Heart left ventricle (tissue), 16 donors: Measurements from ENCODE around the gene SRSF11. TPM values are rescaled to one million over a fixed set of nuclear protein-coding genes. Genes with fewer than 3 reads are reported as not detected.
A peak's percentile ranks its signal among the peaks of the same experiment; 100 is the strongest.

Source experiments
- ATAC-seq, 4 donors: fragments of 200-7000 bp; cut with Tn5 transposase; one replicate each; pipeline ENCODE4 v1.9.1; 2020 to 2022; ENCODE audit warnings: moderate library complexity in 4 of 4, mild to moderate bottlenecking in 3 of 4, moderate number of reproducible peaks in 1 of 4
- DNase-seq, 5 donors: peaks; one replicate each; pipeline ENCODE4 v3.0.0-alpha.2; 2020
- H3K27ac ChIP-seq, 12 donors: fragments of 200-600 bp; sonication (generic) in 4 of 12; one replicate each; pipeline versions ENCODE4 v1.5.0 to v1.8.0; 2016 to 2022; ENCODE audit warnings: mild to moderate bottlenecking in 2 of 12
- H3K27me3 ChIP-seq, 9 donors: fragments of 200-600 bp; sonication (generic) in 2 of 9; one replicate each; pipeline versions ENCODE4 v1.5.1 to v1.8.0; 2016 to 2022; ENCODE audit warnings: mild to moderate bottlenecking in 3 of 9
- H3K36me3 ChIP-seq, 9 donors: fragments of 200-600 bp; sonication (generic) in 2 of 9; one replicate each; pipeline versions ENCODE4 v1.5.0 to v1.8.0; 2018 to 2022; ENCODE audit warnings: mild to moderate bottlenecking in 2 of 9
- H3K4me1 ChIP-seq, 12 donors: fragments of 200-600 bp; sonication (generic) in 4 of 12; one replicate each; pipeline versions ENCODE4 v1.5.0 to v1.8.0; 2016 to 2022; ENCODE audit warnings: mild to moderate bottlenecking in 3 of 12
- H3K4me3 ChIP-seq, 12 donors: fragments of 200-600 bp; sonication (generic) in 4 of 12; one replicate each; pipeline versions ENCODE4 v1.5.0 to v1.8.0; 2017 to 2022; ENCODE audit warnings: mild to moderate bottlenecking in 9 of 12, moderate library complexity in 4 of 12
- H3K9me3 ChIP-seq, 12 donors: fragments of 200-600 bp; sonication (generic) in 4 of 12; one replicate each; pipeline versions ENCODE4 v1.5.0 to v1.8.0; 2016 to 2022; ENCODE audit warnings: mild to moderate bottlenecking in 1 of 12
- POLR2A ChIP-seq, 2 donors: fragments of 450-650 bp; IDR thresholded peaks; one replicate each; pipeline ENCODE4 v1.6.1; 2017; ENCODE audit warnings: antibody characterized with exemption in 2 of 2, mild to moderate bottlenecking in 2 of 2, moderate library complexity in 2 of 2
- WGBS, 4 donors: extraction: QIAGEN DNeasy Blood & Tissue Kit in 2 of 4; methylation state at CpG; one replicate each; pipeline versions ENCODE4 v1.1.5 to v1.1.7; 2013 to 2018; 5-methylcytosine and 5-hydroxymethylcytosine counted together
- intact Hi-C, 10 donors: fragments of 100-400 bp; cut with DNase I; formaldehyde crosslinking; loops; one replicate each; pipeline versions ENCODE4 v1.11.1 to v1.14.2; 2022
- polyA plus RNA-seq, 2 donors: library from polyadenylated mRNA; stranded (reverse); fragments of 200-250 nt; gene quantifications; one replicate each; pipeline ENCODE4 v1.2.3, GENCODE V29; 2013
- total RNA-seq, 9 donors: library from RNA; depleted of rRNA in 2 of 9; stranded (reverse); fragments of >200 nt in 2 of 9; fragmentation: NEBNext Ultra II Directional in 3 of 9; extraction: Animal tissue kit (Norgen Biotek cat#: 25700) in 3 of 9; gene quantifications; one replicate each; pipeline versions ENCODE4 v1.1.0 to v1.2.4, GENCODE V29; 2016 to 2023
- TF ChIP-seq, protein P1 (sequence below), 12 donors: fragments of 200-600 bp; sonication (generic) in 4 of 12; IDR thresholded peaks; one replicate each; pipeline versions ENCODE4 v1.5.0 to v1.8.0; 2018 to 2022; ENCODE audit warnings: antibody characterized with exemption in 12 of 12, mild to moderate bottlenecking in 5 of 12
- donor health status: ischemic (EF 13 %, LVEDD 7.1; RV severe dilation, severe dysfunction).
- donor health status: healthy with polysubstance abuse.
- donor health status: DM: no; HTN: yes; CAD: no.
- donor health status: DM: no; HTN: no; CAD: no.
- donor health status: ischemic (EF 25% LVEDD 6.9; RV normal size, moderate dysfunction).
- donor health status: ischemic (EF 25% LVEDD 5.7; RV mildly dilated, moderate dysfunction).
- donor health status: healthy.
- donor health status: DM: yes; HTN: yes; CAD: no.
- donor health status: ischemic (EF 35%, LVEDD 5.7; RV mildly dilated, moderate dysfunction).
- donor health status: nonischemic (EF 11% LVEDD 7.7; RV severe dilation, severe dysfunction).
- donor health status: DM: yes; HTN: yes; CAD: no.
- donor health status: PGD.
- donor health status: ischemic (EF 29% LVEDD 5.4; RV normal size, mild dysfunction).
- donor health status: nonischemic (EF 23%, LVEDD 6.1; RV moderate dilation, normal function).

Gene SRSF11
- total and polyA plus RNA-seq, 11 donors = 27.9 to 73.2 (median 53.6) TPM

DNA sequence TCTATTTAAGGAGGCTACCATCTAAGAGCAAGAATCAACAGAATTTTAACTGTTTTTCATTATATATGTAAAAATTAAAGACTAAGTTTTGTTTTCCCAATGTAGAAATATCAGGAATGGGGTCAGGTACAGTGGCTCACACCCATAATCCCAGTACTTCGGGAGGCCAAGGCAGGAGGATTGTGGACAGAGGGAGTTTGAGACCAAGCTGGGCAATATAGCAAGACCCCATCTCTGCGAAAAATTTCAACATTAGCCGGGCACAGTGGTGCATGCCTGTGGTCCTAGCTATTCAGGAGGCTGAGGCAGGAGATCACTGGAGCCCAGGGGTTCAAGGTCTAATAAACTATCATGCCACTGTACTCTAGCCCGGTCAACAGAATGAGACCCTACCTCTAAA, 21.1 kb upstream of the SRSF11 start:
- Histone ChIP-seq H3K9me3 (no peaks in the 10 kb centered on the region), H3K27ac (no peak overlapping the region), H3K4me1 (peaks cover 0 to 24% (median 12%) of the 10 kb centered on the region in 12 donors), H3K27me3 (no peaks in the 10 kb centered on the region), H3K4me3 (no peak overlapping the region), H3K36me3 (peaks cover 0 to 5% (median 0%) of the 10 kb centered on the region in 9 donors)
- 96 to 99% (median 96%) methylated on average over 4 of the region's 4 CpGs for WGBS, 4 donors
- ATAC-seq (no peak), DNase-seq (no peak)
- intact Hi-C loops = loop anchor here in 3 of 10 donors (10.0 kb wide), 2 partner anchors 155 to 215 kb away; partner anchors contain the start of genes CTH (in 2 of the 3) and ANKRD13C (in 1 of the 3)
- no peak for TF ChIP-seq POLR2A (IDR thresholded peaks at IDR 0.05)
- TF ChIP-seq, protein P1, sequence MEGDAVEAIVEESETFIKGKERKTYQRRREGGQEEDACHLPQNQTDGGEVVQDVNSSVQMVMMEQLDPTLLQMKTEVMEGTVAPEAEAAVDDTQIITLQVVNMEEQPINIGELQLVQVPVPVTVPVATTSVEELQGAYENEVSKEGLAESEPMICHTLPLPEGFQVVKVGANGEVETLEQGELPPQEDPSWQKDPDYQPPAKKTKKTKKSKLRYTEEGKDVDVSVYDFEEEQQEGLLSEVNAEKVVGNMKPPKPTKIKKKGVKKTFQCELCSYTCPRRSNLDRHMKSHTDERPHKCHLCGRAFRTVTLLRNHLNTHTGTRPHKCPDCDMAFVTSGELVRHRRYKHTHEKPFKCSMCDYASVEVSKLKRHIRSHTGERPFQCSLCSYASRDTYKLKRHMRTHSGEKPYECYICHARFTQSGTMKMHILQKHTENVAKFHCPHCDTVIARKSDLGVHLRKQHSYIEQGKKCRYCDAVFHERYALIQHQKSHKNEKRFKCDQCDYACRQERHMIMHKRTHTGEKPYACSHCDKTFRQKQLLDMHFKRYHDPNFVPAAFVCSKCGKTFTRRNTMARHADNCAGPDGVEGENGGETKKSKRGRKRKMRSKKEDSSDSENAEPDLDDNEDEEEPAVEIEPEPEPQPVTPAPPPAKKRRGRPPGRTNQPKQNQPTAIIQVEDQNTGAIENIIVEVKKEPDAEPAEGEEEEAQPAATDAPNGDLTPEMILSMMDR (IDR thresholded peaks at IDR 0.05) = no peak

DNA sequence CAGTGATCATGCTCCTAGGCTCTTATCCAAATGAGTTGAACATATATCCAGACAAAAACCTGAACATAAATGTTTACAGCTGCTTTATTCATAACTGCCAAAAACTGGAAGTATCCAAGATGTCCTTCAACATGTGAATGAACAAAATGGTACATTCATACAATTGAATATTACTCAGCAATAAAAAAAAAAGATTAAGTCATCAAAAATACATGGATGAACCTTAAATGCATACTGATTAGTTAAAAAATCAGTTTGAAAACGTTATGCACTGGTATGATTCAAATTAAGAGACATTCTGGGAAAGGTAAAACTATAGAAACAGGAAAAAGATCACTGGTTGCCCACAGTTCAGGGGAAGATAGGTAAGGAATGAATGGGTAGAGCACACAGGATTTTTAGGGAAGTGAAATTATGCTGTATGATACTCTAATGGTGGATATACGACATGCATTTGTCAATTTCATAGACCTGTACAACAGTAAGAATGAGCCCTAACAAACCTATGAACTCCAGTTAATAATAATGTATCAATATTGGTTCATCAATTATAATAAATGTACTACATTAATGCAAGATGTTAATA, 18.9 kb upstream of the SRSF11 start:
- no peaks in the 10 kb centered on the region for H3K9me3 ChIP-seq
- DNase-seq (no peak), ATAC-seq (no peak)
- H3K4me1 ChIP-seq = peaks cover 0 to 33% (median 21%) of the 10 kb centered on the region in 12 donors
- H3K36me3 ChIP-seq = peaks cover 0 to 5% (median 0%) of the 10 kb centered on the region in 9 donors
- H3K27me3 ChIP-seq = no peaks in the 10 kb centered on the region
- TF ChIP-seq, protein P1 (IDR thresholded peaks at IDR 0.05) = no peak
- intact Hi-C loops = loop anchor here in 3 of 10 donors (10.0 kb wide), 2 partner anchors 153 to 213 kb away; partner anchors contain the start of genes CTH (in 2 of the 3) and ANKRD13C (in 1 of the 3)
- 59 to 74% (median 61%) methylated on average over 2 of the region's 2 CpGs for WGBS, 4 donors
- H3K4me3 ChIP-seq = no peak overlapping the region
- no peak overlapping the region for H3K27ac ChIP-seq

DNA sequence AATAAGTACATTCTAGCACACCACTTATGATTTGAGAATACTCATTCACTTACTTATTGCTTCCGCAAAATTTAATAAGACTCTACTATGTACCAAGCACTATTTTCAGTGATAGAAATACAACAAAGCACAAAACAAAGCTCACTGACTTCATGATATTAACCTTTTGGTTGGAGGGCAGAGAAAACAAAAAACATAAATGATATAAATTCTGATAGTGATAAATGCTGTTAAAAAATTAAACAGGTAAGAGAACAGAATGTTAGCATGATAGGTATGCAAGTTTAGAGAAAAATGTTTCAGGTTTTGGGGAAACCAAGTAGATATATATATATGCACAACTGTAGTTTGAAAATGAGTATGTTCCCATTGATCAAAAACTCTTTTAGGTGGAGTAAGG, 17.0 kb upstream of the SRSF11 start:
- no peak overlapping the region for H3K27ac ChIP-seq
- intact Hi-C loops = loop anchor here in 3 of 10 donors (2.0 to 10.0 kb wide), 3 partner anchors 19 to 211 kb away; partner anchors contain the start of genes CTH (in 2 of the 3) and ANKRD13C (in 1 of the 3)
- TF ChIP-seq, protein P1 (IDR thresholded peaks at IDR 0.05) = no peak
- TF ChIP-seq POLR2A (IDR thresholded peaks at IDR 0.05) = no peak
- H3K36me3 ChIP-seq = peaks cover 0 to 18% (median 11%) of the 10 kb centered on the region in 9 donors
- ATAC-seq (no peak), DNase-seq (no peak)
- H3K27me3 ChIP-seq = no peaks in the 10 kb centered on the region
- peaks cover 0 to 49% (median 31%) of the 10 kb centered on the region in 12 donors for H3K4me1 ChIP-seq
- peak overlapping the region in 8 of 12 donors; percentile 63 to 90 (median 78) for H3K4me3 ChIP-seq
- H3K9me3 ChIP-seq = no peaks in the 10 kb centered on the region
- 95 to 100% (median 98%) methylated on average over 1 of the region's 1 CpG for WGBS, 4 donors

DNA sequence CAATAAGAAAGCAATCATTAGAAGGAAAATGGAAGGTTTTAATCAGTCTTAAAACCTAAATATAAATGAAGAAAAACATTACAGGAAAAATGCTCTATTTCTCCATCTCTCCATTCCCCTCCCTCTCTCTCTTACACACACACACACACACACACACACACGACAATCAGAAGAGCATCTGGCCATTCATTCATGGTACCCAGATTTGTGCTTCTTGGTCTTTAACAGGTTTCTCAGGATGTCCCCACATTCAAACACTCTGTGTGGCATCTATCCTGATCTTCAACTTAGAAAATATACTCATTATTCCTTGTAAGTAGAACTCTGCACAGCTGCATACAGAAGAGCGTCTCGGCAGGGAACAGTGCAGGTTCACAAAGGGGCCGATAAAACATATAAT, 16.6 kb upstream of the SRSF11 start:
- Histone ChIP-seq H3K27me3 (no peaks in the 10 kb centered on the region), H3K9me3 (no peaks in the 10 kb centered on the region), H3K36me3 (peaks cover 0 to 19% (median 11%) of the 10 kb centered on the region in 9 donors), H3K4me3 (peak overlapping the region; percentile 54 to 90 (median 74)), H3K4me1 (peaks cover 0 to 53% (median 33%) of the 10 kb centered on the region in 12 donors), H3K27ac (peak overlapping the region in 11 of 12 donors; percentile 85 to 95 (median 89))
- TF ChIP-seq POLR2A (IDR thresholded peaks at IDR 0.05) = no peak
- DNase-seq = no peak
- intact Hi-C loops = loop anchor here in 3 of 10 donors (2.0 to 10.0 kb wide), 3 partner anchors 18 to 210 kb away; partner anchors contain the start of genes CTH (in 2 of the 3) and ANKRD13C (in 1 of the 3)
- no peak for ATAC-seq
- 0 to 1% (median 0%) methylated on average over 4 of the region's 4 CpGs for WGBS, 4 donors
